HEK293 (cell line): ENCODE data around the gene COPS3.

Experiments
- CTCF ChIA-PET: fragments of 350-600 bp; formaldehyde crosslinking; extraction: SDS; loops from one replicate; lab custom pipeline; 2021; ENCODE audit warnings: antibody characterized with exemption; lab: Yijun Ruan, JAX
- POLR2A ChIA-PET: fragments of 300-600 bp; formaldehyde crosslinking; extraction: SDS; loops from one replicate; lab custom pipeline; 2020; ENCODE audit warnings: antibody characterized with exemption, inconsistent platforms; lab: Yijun Ruan, JAX
- H3K27ac ChIP-seq: fragments of 200-500 bp; sonication (Bioruptor generic); 2 replicates; pipeline ENCODE4 v1.5.1; 2014; ENCODE audit warnings: low read depth, low read length, control low read depth, inconsistent platforms; ENCODE audit errors: extremely low read depth
- H3K36me3 ChIP-seq, 2 experiments: fragments of 200-500 bp in 1 of 2; sonication (Bioruptor generic) in 1 of 2; 1 replicate in 1 of 2; 2 replicates in 1 of 2; pipeline ENCODE4 v1.5.1; 2014 to 2017; ENCODE audit warnings: inconsistent platforms in 2 of 2, low read length in 2 of 2; ENCODE audit not compliant: control insufficient read depth in 2 of 2, insufficient read depth in 1 of 2
- H3K4me1 ChIP-seq: fragments of 200-500 bp; sonication (Bioruptor generic); 2 replicates; pipeline ENCODE4 v1.5.1; 2014; ENCODE audit warnings: mild to moderate bottlenecking, low read length, inconsistent platforms; ENCODE audit not compliant: control insufficient read depth, insufficient read depth
- H3K4me3 ChIP-seq: 2 replicates; pipeline ENCODE4 v1.5.1; 2011; ENCODE audit warnings: low read depth, mild to moderate bottlenecking, control low read depth, low read length, moderate library complexity
- H3K9me3 ChIP-seq: fragments of 200-500 bp; sonication (Bioruptor generic); 2 replicates; pipeline ENCODE4 v1.5.1; 2014; ENCODE audit warnings: low read depth, low read length, inconsistent platforms; ENCODE audit not compliant: control insufficient read depth, insufficient read depth
- PBX3 ChIP-seq: sonication (generic); formaldehyde crosslinking; IDR thresholded peaks from 2 replicates; pipeline ENCODE4 v1.8.1; 2022; ENCODE audit warnings: mild to moderate bottlenecking, moderate library complexity, missing genetic modification reagents
- PRDM6 ChIP-seq: fragments of 450-650 bp; formaldehyde crosslinking; IDR thresholded peaks from 2 replicates; pipeline ENCODE4 v1.5.1; 2017; ENCODE audit warnings: missing biosample characterization, missing genetic modification characterization
- RBAK ChIP-seq: fragments of 450-650 bp; formaldehyde crosslinking; IDR thresholded peaks from 2 replicates; pipeline ENCODE4 v1.5.1; 2016; ENCODE audit warnings: missing biosample characterization, missing genetic modification characterization
- REPIN1 ChIP-seq: fragments of 450-650 bp; formaldehyde crosslinking; IDR thresholded peaks from 2 replicates; pipeline ENCODE4 v1.5.1; 2017; ENCODE audit warnings: missing biosample characterization, missing genetic modification characterization, low read depth
- SETDB1 ChIP-seq: IDR thresholded peaks from one replicate; pipeline ENCODE4 v1.6.1; 2017; ENCODE audit warnings: mild to moderate bottlenecking, low read length, moderate library complexity, mixed read lengths; ENCODE audit not compliant: insufficient read length
- SP7 ChIP-seq: fragments of 450-650 bp; formaldehyde crosslinking; IDR thresholded peaks from 2 replicates; pipeline ENCODE4 v1.5.1; 2016; ENCODE audit warnings: missing biosample characterization, missing genetic modification characterization
- TRIM28 ChIP-seq: IDR thresholded peaks from 2 replicates; pipeline ENCODE4 v1.6.1; 2011; ENCODE audit warnings: low read length, control low read depth, borderline replicate concordance
- ZBTB17 ChIP-seq: fragments of 450-650 bp; formaldehyde crosslinking; IDR thresholded peaks from 2 replicates; pipeline ENCODE4 v1.5.1; 2016; ENCODE audit warnings: missing biosample characterization, missing genetic modification characterization
- ZBTB48 ChIP-seq: fragments of 450-650 bp; formaldehyde crosslinking; IDR thresholded peaks from 2 replicates; pipeline ENCODE4 v1.5.1; 2016; ENCODE audit warnings: missing biosample characterization, missing genetic modification characterization
- ZBTB6 ChIP-seq: fragments of 450-650 bp; formaldehyde crosslinking; IDR thresholded peaks from 2 replicates; pipeline ENCODE4 v1.5.1; 2017; ENCODE audit warnings: missing biosample characterization, missing genetic modification characterization
- ZNF10 ChIP-seq: fragments of 450-650 bp; formaldehyde crosslinking; IDR thresholded peaks from 2 replicates; pipeline ENCODE4 v1.5.1; 2017; ENCODE audit warnings: missing biosample characterization, missing genetic modification characterization
- ZNF214 ChIP-seq: fragments of 450-650 bp; formaldehyde crosslinking; IDR thresholded peaks from 2 replicates; pipeline ENCODE4 v1.5.1; 2017; ENCODE audit warnings: missing biosample characterization, mild to moderate bottlenecking, missing genetic modification characterization, borderline replicate concordance
- ZNF221 ChIP-seq: fragments of 450-650 bp; formaldehyde crosslinking; IDR thresholded peaks from 2 replicates; pipeline ENCODE4 v1.5.1; 2017; ENCODE audit warnings: missing biosample characterization, missing genetic modification characterization, borderline replicate concordance
- ZNF23 ChIP-seq: fragments of 450-650 bp; formaldehyde crosslinking; IDR thresholded peaks from 2 replicates; pipeline ENCODE4 v1.5.1; 2016; ENCODE audit warnings: missing biosample characterization, missing genetic modification characterization, borderline replicate concordance
- ZNF302 ChIP-seq: fragments of 450-650 bp; formaldehyde crosslinking; IDR thresholded peaks from 2 replicates; pipeline ENCODE4 v1.5.1; 2016; ENCODE audit warnings: missing biosample characterization, missing genetic modification characterization, low read depth
- ZNF324 ChIP-seq: fragments of 450-650 bp; formaldehyde crosslinking; IDR thresholded peaks from 2 replicates; pipeline ENCODE4 v1.5.1; 2016; ENCODE audit warnings: missing biosample characterization, missing genetic modification characterization
- ZNF391 ChIP-seq: fragments of 450-650 bp; formaldehyde crosslinking; IDR thresholded peaks from 2 replicates; pipeline ENCODE4 v1.5.1; 2016; ENCODE audit warnings: low read depth, missing biosample characterization, missing genetic modification characterization, borderline replicate concordance
- ZNF394 ChIP-seq: fragments of 450-650 bp; formaldehyde crosslinking; IDR thresholded peaks from 2 replicates; pipeline ENCODE4 v1.5.1; 2016; ENCODE audit warnings: missing biosample characterization, missing genetic modification characterization, mild to moderate bottlenecking, moderate library complexity, borderline replicate concordance
- ZNF404 ChIP-seq: fragments of 450-650 bp; formaldehyde crosslinking; IDR thresholded peaks from 2 replicates; pipeline ENCODE4 v1.5.1; 2017; ENCODE audit warnings: missing biosample characterization, missing genetic modification characterization
- ZNF433 ChIP-seq: fragments of 450-650 bp; formaldehyde crosslinking; IDR thresholded peaks from 2 replicates; pipeline ENCODE4 v1.5.1; 2016; ENCODE audit warnings: missing biosample characterization, missing genetic modification characterization, low read depth
- ZNF544 ChIP-seq: fragments of 450-650 bp; formaldehyde crosslinking; IDR thresholded peaks from 2 replicates; pipeline ENCODE4 v1.5.0; 2017; ENCODE audit warnings: missing biosample characterization, missing genetic modification characterization
- ZNF600 ChIP-seq: fragments of 450-650 bp; formaldehyde crosslinking; IDR thresholded peaks from 2 replicates; pipeline ENCODE4 v1.5.1; 2016; ENCODE audit warnings: missing biosample characterization, missing genetic modification characterization
- ZNF623 ChIP-seq: fragments of 450-650 bp; formaldehyde crosslinking; IDR thresholded peaks from 2 replicates; pipeline ENCODE4 v1.5.1; 2016; ENCODE audit warnings: missing biosample characterization, missing genetic modification characterization
- ZNF701 ChIP-seq: fragments of 450-650 bp; formaldehyde crosslinking; IDR thresholded peaks from 2 replicates; pipeline ENCODE4 v1.5.1; 2016; ENCODE audit warnings: missing biosample characterization, missing genetic modification characterization
- TF ChIP-seq, protein P1 (sequence below): fragments of 450-650 bp; formaldehyde crosslinking; IDR thresholded peaks from 2 replicates; pipeline ENCODE4 v1.5.1; 2017; ENCODE audit warnings: missing biosample characterization, missing genetic modification characterization
- TF ChIP-seq, protein P2 (sequence below): fragments of 450-650 bp; IDR thresholded peaks from 2 replicates; pipeline ENCODE4 v1.5.1; 2018; ENCODE audit warnings: missing biosample characterization, missing genetic modification characterization

COPS3 gene

GRCh38 chr17:17207998-17208397 is 73.0 kb downstream of the COPS3 start (continued):
- TF ChIP-seq PRDM6 (tag by site-specific recombination): no peak

GRCh38 chr17:17206913-17207335 is 74.1 kb downstream of the COPS3 start:
- ChIA-PET POLR2A (interaction anchor here (1.0 to 1.8 kb wide), 3 partner anchors 29 to 73 kb away, joined by 4 to 6 read pairs (median 4); partner anchors contain the start of gene FLCN), CTCF (interaction anchor here (0.6 to 1.1 kb wide), 3 partner anchors 25 to 671 kb away, joined by 3 read pairs; no protein-coding TSS in a partner anchor)
- Histone ChIP-seq H3K27ac (no peak overlapping the region), H3K36me3 (peaks cover 0 to 36% of the 10 kb centered on the region in 2 experiments; a peak in 2 of 3 replicates), H3K9me3 (no peaks in the 10 kb centered on the region), H3K4me3 (no peak overlapping the region), H3K4me1 (peaks cover 5% of the 10 kb centered on the region)
- TF ChIP-seq ZNF544 (tag by site-specific recombination) (no peak), ZNF391 (tag by site-specific recombination) (no peak), ZNF302 (tag by site-specific recombination) (no peak), TRIM28 (no peak), ZNF600 (peak; percentile 63; the same call in 1 of the 2 replicates), ZBTB17 (tag by site-specific recombination) (peak; percentile 87), ZBTB48 (no peak), REPIN1 (tag by site-specific recombination) (no peak), RBAK (no peak), SETDB1 (no peak), ZNF23 (tag by site-specific recombination) (no peak), PBX3 (0 out of 2 replicates have a peak, but pooled peaks have one; percentile 43), ZNF10 (tag by site-specific recombination) (peak; percentile 95; the same call in 1 of the 2 replicates)
- TF ChIP-seq, protein P1, sequence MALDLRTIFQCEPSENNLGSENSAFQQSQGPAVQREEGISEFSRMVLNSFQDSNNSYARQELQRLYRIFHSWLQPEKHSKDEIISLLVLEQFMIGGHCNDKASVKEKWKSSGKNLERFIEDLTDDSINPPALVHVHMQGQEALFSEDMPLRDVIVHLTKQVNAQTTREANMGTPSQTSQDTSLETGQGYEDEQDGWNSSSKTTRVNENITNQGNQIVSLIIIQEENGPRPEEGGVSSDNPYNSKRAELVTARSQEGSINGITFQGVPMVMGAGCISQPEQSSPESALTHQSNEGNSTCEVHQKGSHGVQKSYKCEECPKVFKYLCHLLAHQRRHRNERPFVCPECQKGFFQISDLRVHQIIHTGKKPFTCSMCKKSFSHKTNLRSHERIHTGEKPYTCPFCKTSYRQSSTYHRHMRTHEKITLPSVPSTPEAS: no peak

DNA sequence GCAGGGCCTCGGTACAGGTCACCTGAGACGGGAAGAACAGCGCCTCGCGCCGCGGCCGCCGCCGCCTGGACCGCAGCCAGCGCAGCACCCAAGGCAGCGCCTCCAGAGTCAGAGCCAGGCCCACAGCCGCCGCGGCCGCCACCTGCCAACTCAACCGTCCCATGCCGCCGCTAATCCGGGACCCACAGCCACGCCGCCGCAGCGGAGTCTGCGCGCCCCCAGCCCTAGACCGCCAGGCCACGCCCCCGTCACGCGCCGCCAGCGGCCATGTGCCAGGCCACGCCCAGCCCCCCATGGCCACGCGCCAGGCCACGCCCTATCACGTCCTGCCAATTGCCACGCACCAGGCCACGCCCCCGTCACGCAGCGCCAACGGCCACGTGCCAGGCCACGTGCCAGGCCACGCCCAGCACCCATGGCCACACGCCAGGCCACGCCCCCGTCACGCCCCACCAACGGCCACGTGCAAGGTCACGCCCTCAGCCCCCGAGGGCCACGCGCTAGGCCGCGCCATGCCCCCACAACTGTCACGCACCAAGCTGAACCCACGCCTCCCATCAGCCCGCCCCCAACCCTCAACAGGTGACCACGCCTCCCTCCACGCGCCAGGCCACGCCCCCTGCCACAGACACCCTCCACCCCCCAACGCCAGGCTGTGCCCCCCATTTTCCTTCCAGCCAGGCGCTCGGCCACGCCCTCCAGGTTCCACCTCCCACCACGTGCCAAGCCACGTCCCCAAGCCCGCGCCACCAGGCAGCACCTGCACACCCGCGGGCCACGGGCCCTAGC is 74.7 kb downstream of the COPS3 start, which contains the start of gene PLD6:
Gene PLD6 (minus strand): TSS at position 210 of the 789 bp plus-strand sequence. CDS start 47 bp downstream, at position 163.
- CTCF ChIA-PET: interaction anchor here (0.7 kb wide), 1 partner anchor 26 kb away, joined by 3 read pairs; no protein-coding TSS in a partner anchor
- Histone ChIP-seq H3K36me3 (peaks cover 4 to 36% of the 10 kb centered on the region in 2 experiments), H3K4me1 (peaks cover 5% of the 10 kb centered on the region), H3K9me3 (no peaks in the 10 kb centered on the region), H3K4me3 (peak within 1 kb of the TSS; percentile 57), H3K27ac (peak within 1 kb of the TSS; percentile 87; the same call in 1 of the 2 replicates)
- POLR2A ChIA-PET: no interaction called here
- TF ChIP-seq ZBTB6 (tag by site-specific recombination): no peak
- no peak for TF ChIP-seq ZNF701 (tag by site-specific recombination)
- TF ChIP-seq ZNF324 (tag by site-specific recombination): 0 out of 2 replicates have a peak, but pooled peaks have one; percentile 31
- peak; percentile 59; the same call in 1 of the 2 replicates for TF ChIP-seq TRIM28
- TF ChIP-seq ZNF394: peak; percentile 22; the same call in 1 of the 2 replicates
- TF ChIP-seq ZNF623: no peak
- TF ChIP-seq ZNF404: no peak
- TF ChIP-seq, protein P2, sequence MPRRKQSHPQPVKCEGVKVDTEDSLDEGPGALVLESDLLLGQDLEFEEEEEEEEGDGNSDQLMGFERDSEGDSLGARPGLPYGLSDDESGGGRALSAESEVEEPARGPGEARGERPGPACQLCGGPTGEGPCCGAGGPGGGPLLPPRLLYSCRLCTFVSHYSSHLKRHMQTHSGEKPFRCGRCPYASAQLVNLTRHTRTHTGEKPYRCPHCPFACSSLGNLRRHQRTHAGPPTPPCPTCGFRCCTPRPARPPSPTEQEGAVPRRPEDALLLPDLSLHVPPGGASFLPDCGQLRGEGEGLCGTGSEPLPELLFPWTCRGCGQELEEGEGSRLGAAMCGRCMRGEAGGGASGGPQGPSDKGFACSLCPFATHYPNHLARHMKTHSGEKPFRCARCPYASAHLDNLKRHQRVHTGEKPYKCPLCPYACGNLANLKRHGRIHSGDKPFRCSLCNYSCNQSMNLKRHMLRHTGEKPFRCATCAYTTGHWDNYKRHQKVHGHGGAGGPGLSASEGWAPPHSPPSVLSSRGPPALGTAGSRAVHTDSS (tag by site-specific recombination): no peak
- no peak for TF ChIP-seq ZNF433 (tag by site-specific recombination)
- TF ChIP-seq ZNF221 (tag by site-specific recombination): no peak
- TF ChIP-seq ZNF214 (tag by site-specific recombination): no peak
- peak; percentile 94 for TF ChIP-seq SP7
